Osteocyte (in vitro differentiated cells): ENCODE results near the gene HEATR5B. TPM values are rescaled to one million over a fixed set of nuclear protein-coding genes. Genes with fewer than 3 reads are reported as not detected.

Experiments
- DNase-seq: peaks from one replicate; pipeline ENCODE4 v3.0.0; 2021; ENCODE audit warnings: mixed read lengths; ENCODE audit not compliant: unreplicated experiment; ENCODE audit errors: extremely low spot score
- H3K27ac Mint-ChIP-seq: one replicate; pipeline ENCODE4 v1.8.0; 2021; ENCODE audit warnings: mild to moderate bottlenecking, mixed read lengths; ENCODE audit not compliant: unreplicated experiment
- H3K27me3 Mint-ChIP-seq: one replicate; pipeline ENCODE4 v1.8.0; 2021; ENCODE audit warnings: mixed read lengths; ENCODE audit not compliant: unreplicated experiment
- H3K36me3 Mint-ChIP-seq: one replicate; pipeline ENCODE4 v1.8.0; 2021; ENCODE audit warnings: mixed read lengths; ENCODE audit not compliant: unreplicated experiment
- H3K4me1 Mint-ChIP-seq: one replicate; pipeline ENCODE4 v1.8.0; 2021; ENCODE audit warnings: mixed read lengths; ENCODE audit not compliant: unreplicated experiment
- H3K4me3 Mint-ChIP-seq: one replicate; pipeline ENCODE4 v1.8.0; 2021; ENCODE audit warnings: mild to moderate bottlenecking, moderate library complexity, mixed read lengths; ENCODE audit not compliant: unreplicated experiment
- H3K9me3 Mint-ChIP-seq: one replicate; pipeline ENCODE4 v1.8.0; 2021; ENCODE audit warnings: mixed read lengths; ENCODE audit not compliant: unreplicated experiment
- CTCF ChIP-seq: fragments of 200-600 bp; sonication (generic); IDR thresholded peaks from 2 replicates; pipeline ENCODE4 v1.5.0; 2021; ENCODE audit warnings: antibody characterized with exemption, mild to moderate bottlenecking, moderate library complexity
- total RNA-seq: library from RNA; stranded (reverse); gene quantifications from 2 replicates; pipeline ENCODE4 v1.2.1, GENCODE V29; 2021

Gene HEATR5B
- total RNA-seq, 1 donor from 2014 or later: 18.1 TPM

- TF ChIP-seq CTCF: no peak
- Mint-ChIP-seq H3K4me3 (no peak overlapping the region), H3K27ac (no peak overlapping the region), H3K9me3 (no peaks in the 10 kb centered on the region), H3K27me3 (no peaks in the 10 kb centered on the region), H3K36me3 (peaks cover 4% of the 10 kb centered on the region), H3K4me1 (peaks cover 22% of the 10 kb centered on the region)
- DNase-seq: no peak
Observed at GRCh38 chr2:36960005-36960675, 124.0 kb downstream of the HEATR5B start.

DNA sequence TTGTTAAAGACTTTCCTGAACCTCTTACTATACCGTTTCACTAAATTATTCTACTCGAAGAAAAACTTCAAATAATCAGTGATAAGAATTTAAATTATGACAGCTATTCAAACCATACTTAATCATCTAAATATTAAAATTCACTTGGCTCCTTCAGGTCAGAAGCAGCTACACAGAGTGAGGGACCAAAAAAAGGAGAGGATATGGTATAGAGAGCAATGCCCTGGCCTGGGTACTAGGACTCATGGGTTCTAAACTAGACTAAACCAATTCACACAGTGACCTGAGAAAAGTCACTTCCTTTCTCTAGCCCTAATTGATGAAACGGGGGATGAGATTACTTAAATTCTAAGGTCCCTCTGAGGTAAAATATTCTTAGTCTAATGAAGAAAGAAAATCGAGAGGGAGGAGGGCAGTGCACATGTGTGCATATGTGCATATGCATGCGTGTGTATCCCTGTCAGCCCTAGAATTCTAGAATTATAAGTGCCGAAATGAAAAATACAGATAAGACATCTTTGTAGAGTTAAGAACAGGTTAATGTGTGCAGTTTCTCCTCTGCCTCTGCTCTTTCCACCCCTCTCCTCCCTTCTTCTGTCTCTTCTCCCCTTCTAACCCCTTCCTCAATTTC lies 129.1 kb downstream of the HEATR5B start:
- Mint-ChIP-seq H3K4me1 (peaks cover 32% of the 10 kb centered on the region), H3K36me3 (peaks cover 4% of the 10 kb centered on the region), H3K27me3 (no peaks in the 10 kb centered on the region), H3K9me3 (no peaks in the 10 kb centered on the region), H3K27ac (peak overlapping the region; percentile 23), H3K4me3 (no peak overlapping the region)
- DNase-seq: no peak
- TF ChIP-seq CTCF: no peak

DNA sequence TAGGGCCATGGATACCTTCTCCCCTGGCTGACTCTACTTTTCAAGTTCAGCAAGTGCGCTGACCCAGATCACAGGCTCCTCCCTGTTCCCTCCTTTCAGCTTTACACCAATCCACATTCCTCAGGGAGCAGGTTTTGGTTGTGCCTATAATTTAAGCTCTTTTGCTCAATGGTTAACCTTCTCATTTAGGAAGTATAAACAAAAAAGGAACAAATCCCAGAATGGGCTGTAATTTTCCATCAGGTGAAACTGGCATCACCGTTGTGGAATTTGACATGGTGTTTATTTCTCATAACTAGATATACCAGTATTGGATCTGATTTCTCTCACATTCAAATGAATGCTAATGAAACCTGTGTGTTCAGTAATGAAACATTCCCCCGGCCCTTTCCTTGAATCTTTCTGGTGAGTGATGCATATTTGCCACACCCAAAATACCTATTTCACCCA lies 131.4 kb downstream of the HEATR5B start:
- H3K4me3 Mint-ChIP-seq: no peak overlapping the region
- no peak for TF ChIP-seq CTCF
- no peaks in the 10 kb centered on the region for H3K9me3 Mint-ChIP-seq
- no peak for DNase-seq
- no peak overlapping the region for H3K27ac Mint-ChIP-seq
- H3K4me1 Mint-ChIP-seq: peaks cover 37% of the 10 kb centered on the region
- H3K27me3 Mint-ChIP-seq: no peaks in the 10 kb centered on the region
- H3K36me3 Mint-ChIP-seq: no peaks in the 10 kb centered on the region

- no peaks in the 10 kb centered on the region for H3K27me3 Mint-ChIP-seq
- H3K27ac Mint-ChIP-seq: peak overlapping the region; percentile 37
- no peaks in the 10 kb centered on the region for H3K9me3 Mint-ChIP-seq
- H3K4me1 Mint-ChIP-seq: peaks cover 38% of the 10 kb centered on the region
- DNase-seq: no peak
- no peak overlapping the region for H3K4me3 Mint-ChIP-seq
- no peaks in the 10 kb centered on the region for H3K36me3 Mint-ChIP-seq
- TF ChIP-seq CTCF: no peak
Observed at GRCh38 chr2:36951574-36951973, 132.6 kb downstream of the HEATR5B start.

GRCh38 chr2:36951027-36951518 lies 133.1 kb downstream of the HEATR5B start:
- H3K4me3 Mint-ChIP-seq: no peak overlapping the region
- peak overlapping the region; percentile 37 for H3K27ac Mint-ChIP-seq
- no peaks in the 10 kb centered on the region for H3K27me3 Mint-ChIP-seq
- H3K9me3 Mint-ChIP-seq: no peaks in the 10 kb centered on the region
- no peak for TF ChIP-seq CTCF
- no peak for DNase-seq
- H3K36me3 Mint-ChIP-seq: no peaks in the 10 kb centered on the region
- peaks cover 42% of the 10 kb centered on the region for H3K4me1 Mint-ChIP-seq
